DMS114 treated with DMSO at 0.1 percent for 48 hours (cell line): Measurements from ENCODE around the gene ACSM2A.
"Not testable (repeated sequence)": the region's sequence is repeated elsewhere in the genome, so short reads cannot be mapped to it uniquely, and the experiment has no call there.

Source experiments
- DNase-seq: peaks from one replicate; lab custom pipeline; 2025; ENCODE audit not compliant: unreplicated experiment; lab: John Stamatoyannopoulos, UW

The ACSM2A gene

GRCh38 chr16:20451364-20451763 is at the start of gene ACSM2A:
ACSM2A (plus strand) TSS chr16:20451521; CDS start chr16:20460115, 8,594 bp downstream.
- DNase-seq = not testable (repeated sequence)

- DNase-seq = no peak
Measured at GRCh38 chr16:20402651-20403050, 48.7 kb upstream of the ACSM2A start.

- no peak for DNase-seq
Measured at GRCh38 chr16:20404637-20405036, 46.7 kb upstream of the ACSM2A start, which contains the start of gene PDILT. PDILT (minus strand) TSS chr16:20404737; CDS start chr16:20399300, 5,437 bp downstream.

GRCh38 chr16:20409398-20410120 is 41.8 kb upstream of the ACSM2A start, which contains the start of gene ACSM5:
ACSM5 (plus strand) TSS chr16:20409534; CDS start chr16:20411485, 1,951 bp downstream.
- no peak for DNase-seq

- DNase-seq = no peak
Measured at GRCh38 chr16:20410121-20410723, 41.1 kb upstream of the ACSM2A start.

GRCh38 chr16:20411055-20411454 is 40.3 kb upstream of the ACSM2A start:
- DNase-seq = no peak

GRCh38 chr16:20415541-20415940 is 35.8 kb upstream of the ACSM2A start:
- no peak for DNase-seq

GRCh38 chr16:20419093-20419492 is 32.2 kb upstream of the ACSM2A start:
- not testable (repeated sequence) for DNase-seq

- not testable (repeated sequence) for DNase-seq
Measured at GRCh38 chr16:20421748-20422147, 29.6 kb upstream of the ACSM2A start.

GRCh38 chr16:20423772-20424128 is 27.6 kb upstream of the ACSM2A start:
- DNase-seq = not testable (repeated sequence)

- no peak for DNase-seq
Measured at GRCh38 chr16:20424129-20424866, 27.0 kb upstream of the ACSM2A start.

- not testable (repeated sequence) for DNase-seq
Measured at GRCh38 chr16:20427401-20427797, 23.9 kb upstream of the ACSM2A start.

GRCh38 chr16:20429499-20429898 is 21.8 kb upstream of the ACSM2A start:
- DNase-seq = not testable (repeated sequence)

GRCh38 chr16:20430480-20430879 is 20.8 kb upstream of the ACSM2A start:
- not testable (repeated sequence) for DNase-seq

- DNase-seq = no peak
Measured at GRCh38 chr16:20430948-20431347, 20.4 kb upstream of the ACSM2A start.

GRCh38 chr16:20438950-20439349 is 12.4 kb upstream of the ACSM2A start:
- not testable (repeated sequence) for DNase-seq

GRCh38 chr16:20439820-20440231 is 11.5 kb upstream of the ACSM2A start:
- DNase-seq = not testable (repeated sequence)

GRCh38 chr16:20440731-20441130 is 10.6 kb upstream of the ACSM2A start:
- not testable (repeated sequence) for DNase-seq

GRCh38 chr16:20441191-20441590 is 10.1 kb upstream of the ACSM2A start:
- DNase-seq = no peak

GRCh38 chr16:20441859-20442258 is 9.5 kb upstream of the ACSM2A start:
- DNase-seq = not testable (repeated sequence)

GRCh38 chr16:20446652-20447393 is 4.5 kb upstream of the ACSM2A start:
- not testable (repeated sequence) for DNase-seq
